HL-60/S4 treated with phorbol 12-myristate 13-acetate at 8.2 ng/mL for 4 days and 3 days (cell line): ENCODE results near the gene PASK.
"Not testable (repeated sequence)": the region's sequence is repeated elsewhere in the genome, so short reads cannot be mapped to it uniquely, and the experiment has no call there.

ENCODE experiments used
- in situ Hi-C: fragments of 300-500 bp; cut with MboI; formaldehyde crosslinking; loops from 2 replicates; pipeline ENCODE4 v1.15.0; 2022; ENCODE audit warnings: low sequenced_read_pairs

Gene PASK

GRCh38 chr2:241148891-241149674 is at the start of gene PASK:
TSS of gene PASK (minus strand) at chr2:241149472. CDS start at chr2:241143032, 6,440 bp downstream.
- in situ Hi-C loops: no loop called here

DNA sequence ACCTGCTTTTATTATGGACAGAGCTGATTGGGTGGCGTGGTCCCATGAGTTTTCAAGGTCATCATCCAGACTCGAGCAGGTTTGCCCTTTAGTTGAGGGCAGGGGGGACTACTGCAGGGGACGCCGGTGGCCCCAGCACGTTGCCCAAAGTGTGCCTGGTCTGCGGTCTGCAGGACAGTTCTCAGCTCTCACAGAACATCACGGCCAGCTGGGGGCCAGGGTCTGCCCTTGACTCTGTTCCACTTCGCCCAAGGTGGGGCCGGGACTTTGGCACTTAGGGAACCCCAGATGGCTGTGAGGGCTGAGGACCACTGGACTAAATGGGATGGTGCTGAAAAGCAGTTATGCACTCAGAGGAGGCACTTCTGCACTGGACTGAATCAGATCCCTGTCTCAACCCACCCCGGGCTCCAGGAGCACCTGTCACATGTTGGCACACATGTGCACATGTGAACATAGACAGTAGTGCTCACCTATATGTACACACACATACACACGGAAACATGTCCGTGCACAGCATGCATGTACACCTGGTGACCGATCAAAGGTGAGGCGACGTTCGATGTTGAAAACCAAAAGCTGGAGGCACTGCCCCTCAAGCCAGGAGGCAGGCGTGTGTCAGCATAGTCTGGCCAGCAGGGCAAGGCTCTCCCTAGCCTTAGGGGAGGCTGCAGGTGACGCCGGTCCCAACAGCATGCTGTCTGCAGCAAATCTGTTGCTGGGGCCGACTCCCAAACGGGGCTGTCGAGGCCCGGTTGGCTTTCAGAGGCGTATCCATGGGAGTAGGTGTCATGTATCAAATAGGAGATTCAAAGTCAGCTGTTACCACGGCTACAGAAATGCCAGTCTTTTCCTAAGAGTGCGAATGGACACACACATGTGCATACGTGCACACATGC is 49.4 kb upstream of the PASK start:
- in situ Hi-C loops: no loop called here

GRCh38 chr2:241197947-241198346 is 48.7 kb upstream of the PASK start:
- in situ Hi-C loops: no loop called here

DNA sequence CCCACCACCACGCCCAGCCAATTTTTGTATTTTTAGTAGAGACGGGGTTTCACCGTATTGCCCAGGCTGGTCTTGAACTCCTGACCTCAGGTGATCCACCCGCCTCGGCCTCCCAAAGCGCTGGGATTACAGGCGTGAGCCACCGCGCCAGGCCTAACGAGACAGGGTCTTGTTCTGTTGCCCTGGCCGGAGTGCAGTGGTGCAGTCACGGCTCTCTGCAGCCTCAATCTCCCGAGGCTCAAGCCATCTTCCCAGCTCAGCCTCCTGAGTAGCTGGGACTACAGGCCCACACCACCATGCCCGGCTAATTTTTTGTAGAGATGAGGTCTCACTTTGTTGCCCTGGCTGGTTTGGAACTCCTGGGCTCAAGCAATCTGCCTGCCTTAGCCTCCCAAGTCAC is 48.0 kb upstream of the PASK start:
- in situ Hi-C loops: not testable (repeated sequence)

DNA sequence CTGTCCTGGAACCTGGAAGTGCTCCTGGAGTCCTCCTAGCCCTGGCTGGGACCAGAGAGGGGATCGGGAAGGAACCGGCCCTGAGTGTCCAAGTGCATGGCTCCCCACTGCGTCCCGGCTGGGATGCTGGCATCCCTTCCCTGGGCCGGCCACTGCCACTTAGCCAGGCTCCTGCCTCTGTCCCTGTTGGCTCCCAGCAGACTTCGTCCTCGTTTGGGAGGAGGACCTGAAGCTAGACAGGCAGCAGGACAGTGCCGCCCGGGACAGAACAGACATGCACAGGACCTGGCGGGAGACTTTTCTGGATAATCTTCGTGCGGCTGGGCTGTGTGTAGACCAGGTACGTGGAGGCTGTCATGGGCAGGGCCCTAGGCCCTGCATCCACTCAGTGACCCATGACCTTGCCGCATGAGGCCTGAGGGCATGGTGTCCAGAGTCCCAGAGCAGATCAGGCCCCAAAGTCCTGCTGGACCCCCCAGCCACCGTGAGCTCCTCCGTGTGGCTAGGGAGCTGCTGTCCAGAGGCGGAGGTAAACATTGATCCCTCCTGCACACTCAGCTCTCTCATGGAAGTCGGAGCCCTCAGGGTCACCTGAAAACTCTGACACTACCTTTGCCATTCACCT is 46.3 kb upstream of the PASK start:
- in situ Hi-C loops: no loop called here

DNA sequence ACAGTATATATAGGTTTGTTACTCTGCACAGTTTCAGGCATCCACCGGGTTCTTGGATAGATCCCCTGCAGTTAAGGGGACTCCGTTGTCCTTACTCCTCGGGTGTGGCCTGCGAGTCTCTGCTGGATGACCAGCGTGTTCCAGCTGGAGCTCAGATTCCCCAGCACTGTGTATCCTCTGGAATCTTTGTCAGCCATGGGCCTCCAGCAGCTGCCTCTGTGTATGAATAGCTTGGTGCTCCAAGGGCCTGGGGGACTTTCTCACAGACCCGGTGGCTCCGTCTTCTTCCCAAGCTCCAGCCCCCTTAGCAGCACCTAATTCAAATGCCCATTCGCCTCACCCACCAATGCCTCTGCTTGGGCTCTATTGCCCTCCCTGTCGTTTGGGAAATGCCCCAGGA is 45.5 kb upstream of the PASK start:
- in situ Hi-C loops: no loop called here

GRCh38 chr2:241193271-241193670 is 44.0 kb upstream of the PASK start:
- in situ Hi-C loops: no loop called here

DNA sequence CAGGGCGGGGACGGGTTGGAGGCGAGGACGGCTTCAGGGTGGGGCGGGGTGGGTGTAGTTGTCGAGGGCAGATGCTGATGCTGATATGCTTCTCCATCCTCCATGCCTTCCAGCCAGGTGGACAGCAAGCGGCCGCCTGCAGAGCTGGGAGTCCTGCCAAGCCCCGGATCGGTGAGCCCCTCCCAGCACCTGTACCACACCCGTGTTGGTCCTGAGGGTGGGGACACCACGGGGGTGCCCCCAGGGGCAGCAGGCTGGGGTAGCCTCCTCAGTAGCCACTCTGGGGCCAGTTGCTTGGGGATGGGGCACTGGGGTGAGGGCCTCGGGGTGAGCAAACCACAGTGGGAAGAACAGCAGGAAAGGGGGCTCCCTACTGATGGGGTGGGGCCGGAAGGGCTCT is 41.8 kb upstream of the PASK start:
- in situ Hi-C loops: no loop called here

DNA sequence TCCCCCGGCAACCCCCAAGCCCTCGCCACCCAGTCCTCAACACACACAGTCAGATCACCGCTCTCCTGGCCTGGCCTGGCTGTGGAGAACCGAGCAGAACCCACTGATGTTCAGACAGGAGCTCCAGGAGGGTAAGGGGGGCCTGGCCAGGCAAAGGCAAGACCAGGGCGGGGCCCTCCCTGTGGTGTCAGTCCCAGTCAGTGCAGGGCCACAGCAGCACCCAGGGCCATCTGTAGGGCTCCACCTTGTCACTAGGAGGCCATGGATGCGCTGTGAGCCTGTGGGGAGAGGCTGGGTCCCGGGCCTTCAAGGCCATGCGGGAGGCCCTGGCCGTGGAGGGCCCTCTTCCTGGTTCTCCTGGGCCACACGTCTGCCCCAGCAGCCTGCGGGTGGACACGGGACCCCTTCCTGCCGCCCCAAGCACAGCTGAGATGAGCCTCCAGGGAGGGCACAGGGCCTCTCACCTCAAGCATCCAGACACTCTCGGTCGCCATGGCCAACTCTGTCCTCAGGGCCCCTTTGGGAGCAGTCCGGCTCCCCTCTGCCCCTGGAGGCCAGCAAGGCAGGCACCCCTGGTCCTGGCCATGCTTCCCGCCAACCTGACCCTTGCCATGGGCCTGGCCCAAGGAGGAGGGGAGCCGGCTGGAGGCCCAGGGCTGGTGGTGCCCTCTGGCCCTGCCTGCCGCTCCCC is 41.2 kb upstream of the PASK start:
- in situ Hi-C loops: no loop called here

- in situ Hi-C loops: no loop called here
Measured at GRCh38 chr2:241189856-241190201, 40.6 kb upstream of the PASK start.

DNA sequence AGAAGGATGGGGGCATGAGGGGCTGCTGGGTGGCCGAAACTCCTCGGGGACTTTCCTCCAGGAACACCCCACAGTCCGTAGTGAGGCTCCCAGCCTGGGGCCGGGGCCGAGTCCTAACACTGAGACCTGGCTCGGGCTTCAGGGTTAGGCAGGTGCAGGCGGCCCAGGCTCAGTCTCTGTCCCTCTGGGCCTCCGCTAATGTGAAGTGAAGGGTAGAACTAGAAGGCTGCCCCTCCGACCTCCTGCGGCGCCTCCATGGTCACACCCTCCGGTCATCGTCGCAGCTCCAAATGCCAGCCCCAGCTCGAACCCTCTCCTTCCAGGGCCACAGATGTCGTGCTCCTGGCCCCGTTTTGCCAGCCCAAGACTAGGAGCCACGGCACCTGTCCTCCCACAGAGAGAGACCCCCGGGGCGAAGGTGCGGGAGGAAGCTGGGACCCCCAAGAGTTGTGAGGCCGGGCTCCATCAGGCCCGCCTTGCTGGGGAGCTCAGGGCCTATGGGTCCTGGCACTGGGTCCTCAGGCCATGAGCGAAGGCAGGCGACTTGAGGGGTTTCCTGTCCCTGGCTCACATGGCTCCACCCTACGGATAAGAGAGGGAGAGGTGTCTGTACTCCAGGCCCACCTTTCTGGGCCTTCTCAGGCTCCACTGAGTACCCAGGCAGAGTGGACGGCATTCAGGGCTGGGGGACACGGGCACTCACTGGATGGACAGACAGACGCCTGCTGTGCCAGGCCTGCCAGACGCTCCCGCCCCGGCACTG is 40.0 kb upstream of the PASK start:
- in situ Hi-C loops: no loop called here

- in situ Hi-C loops: no loop called here
Measured at GRCh38 chr2:241188361-241189092, 39.3 kb upstream of the PASK start, which contains the start of gene ANO7. TSS of gene ANO7 (plus strand) at chr2:241188677. CDS start at chr2:241190064, 1,387 bp downstream.

- in situ Hi-C loops: no loop called here
Measured at GRCh38 chr2:241187918-241188234, 38.6 kb upstream of the PASK start.

- in situ Hi-C loops: no loop called here
Measured at GRCh38 chr2:241187101-241187917, 38.0 kb upstream of the PASK start.

GRCh38 chr2:241185961-241186360 is 36.7 kb upstream of the PASK start:
- in situ Hi-C loops: no loop called here

DNA sequence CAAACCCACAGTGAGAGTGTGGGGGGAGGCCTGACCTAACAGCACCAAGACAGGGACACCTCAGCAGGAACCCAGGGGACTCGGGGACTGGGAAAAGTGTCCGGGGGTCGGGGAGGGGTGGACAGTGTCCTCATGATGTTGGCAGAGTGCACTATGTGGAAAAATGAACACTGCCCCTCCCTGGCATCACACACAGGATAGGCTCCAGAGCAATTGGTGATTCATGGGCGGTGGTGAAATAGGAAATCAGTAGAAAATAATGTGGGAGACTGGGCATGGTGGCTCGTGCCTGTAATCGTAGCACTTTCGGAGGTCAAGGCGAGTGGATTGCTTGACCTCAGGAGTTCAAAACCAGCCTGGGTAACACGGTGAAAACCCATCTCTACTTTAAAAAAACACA is 35.6 kb upstream of the PASK start:
- in situ Hi-C loops: no loop called here

DNA sequence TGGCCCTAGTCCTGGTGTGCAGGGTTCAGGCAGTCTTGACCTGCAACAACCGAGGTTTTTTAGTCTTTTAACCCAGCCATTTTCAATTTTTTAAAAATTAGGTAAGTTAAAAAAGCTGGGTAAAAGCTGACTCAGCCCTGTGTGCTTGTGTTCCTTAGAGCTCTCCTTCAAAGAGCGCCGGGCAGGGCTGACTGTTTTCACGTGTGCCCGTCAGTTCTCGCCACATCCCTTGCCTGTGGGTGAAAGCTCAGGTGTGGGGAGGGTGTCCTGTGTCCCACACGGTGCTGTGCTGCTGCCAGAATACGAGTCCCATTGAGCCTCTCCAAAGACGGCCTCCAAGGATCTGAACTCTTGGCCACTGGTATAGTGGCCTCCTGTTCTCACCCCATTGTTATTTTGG is 33.9 kb upstream of the PASK start:
- in situ Hi-C loops: no loop called here

DNA sequence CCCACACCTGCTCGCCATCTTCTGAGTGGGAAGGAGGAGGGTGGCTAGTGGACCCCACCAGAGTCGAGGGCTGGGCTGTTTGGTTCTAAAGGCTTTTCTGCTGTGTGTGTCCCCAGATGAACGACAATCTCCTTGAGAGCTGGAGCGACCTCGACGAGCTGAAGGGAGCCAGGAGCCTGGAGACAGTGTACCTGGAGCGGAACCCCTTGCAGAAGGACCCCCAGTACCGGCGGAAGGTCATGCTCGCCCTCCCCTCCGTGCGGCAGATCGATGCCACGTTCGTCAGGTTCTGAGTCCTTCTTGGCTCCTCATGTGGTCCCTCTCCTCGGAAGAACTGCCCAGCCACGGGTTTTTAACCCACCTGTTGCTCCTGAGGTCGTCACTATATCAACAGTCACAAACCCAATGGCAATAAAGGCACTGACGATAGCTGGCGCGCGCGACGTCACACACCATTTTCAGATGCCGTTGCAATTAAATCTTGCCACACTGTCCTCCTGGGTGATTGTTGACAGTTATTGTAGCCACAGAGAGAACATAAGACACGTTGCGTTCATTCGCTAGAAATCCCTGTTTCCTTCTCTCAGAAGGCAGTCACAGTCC is 33.4 kb upstream of the PASK start:
- in situ Hi-C loops: no loop called here

DNA sequence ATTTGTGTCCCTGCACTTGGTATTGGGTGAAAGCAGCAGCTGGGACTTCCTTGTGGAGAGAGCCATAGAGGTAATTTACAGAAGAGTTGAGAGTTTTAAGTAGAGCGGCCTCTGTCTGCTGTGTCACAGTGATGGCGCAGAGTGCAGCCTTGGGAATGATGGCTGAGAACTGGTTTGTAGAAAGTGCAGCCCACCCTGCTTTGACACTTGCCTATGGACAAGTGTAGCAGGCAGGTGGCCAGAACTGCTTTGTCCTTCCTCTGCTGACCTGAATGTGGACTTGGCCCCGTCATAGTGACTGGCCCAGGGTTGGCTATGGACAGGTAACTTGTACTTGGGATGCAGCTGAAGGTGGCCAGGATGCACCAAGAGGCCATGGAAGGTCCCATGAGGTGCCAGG is 32.9 kb upstream of the PASK start:
- in situ Hi-C loops: no loop called here
